ENCODE results near the gene MCOLN2.

MCOLN2 gene

DNA sequence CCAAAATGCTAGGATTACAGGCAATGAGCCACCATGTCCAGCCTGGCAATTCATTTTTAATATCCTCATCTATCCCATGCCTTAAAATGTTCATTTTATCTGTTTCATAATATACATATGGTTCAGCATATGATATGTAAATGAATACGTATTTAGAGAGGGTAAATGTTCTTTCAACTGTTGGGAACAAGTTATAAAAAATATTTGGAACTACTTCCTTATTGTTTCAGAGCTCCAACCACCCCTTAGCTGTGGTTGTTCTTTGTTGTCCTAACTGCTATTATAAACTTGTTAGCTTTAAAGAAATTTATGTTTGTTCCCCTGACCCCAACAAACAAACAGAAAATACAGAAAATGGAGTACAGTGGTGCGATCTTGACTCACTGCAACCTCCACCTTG, 14.5 kb downstream of the MCOLN2 start:
- DNase-seq = no peak

GRCh38 chr1:84975035-84975434, 21.9 kb downstream of the MCOLN2 start:
- no peak for DNase-seq

GRCh38 chr1:84973498-84974334, 23.2 kb downstream of the MCOLN2 start:
- no peak for DNase-seq

DNA sequence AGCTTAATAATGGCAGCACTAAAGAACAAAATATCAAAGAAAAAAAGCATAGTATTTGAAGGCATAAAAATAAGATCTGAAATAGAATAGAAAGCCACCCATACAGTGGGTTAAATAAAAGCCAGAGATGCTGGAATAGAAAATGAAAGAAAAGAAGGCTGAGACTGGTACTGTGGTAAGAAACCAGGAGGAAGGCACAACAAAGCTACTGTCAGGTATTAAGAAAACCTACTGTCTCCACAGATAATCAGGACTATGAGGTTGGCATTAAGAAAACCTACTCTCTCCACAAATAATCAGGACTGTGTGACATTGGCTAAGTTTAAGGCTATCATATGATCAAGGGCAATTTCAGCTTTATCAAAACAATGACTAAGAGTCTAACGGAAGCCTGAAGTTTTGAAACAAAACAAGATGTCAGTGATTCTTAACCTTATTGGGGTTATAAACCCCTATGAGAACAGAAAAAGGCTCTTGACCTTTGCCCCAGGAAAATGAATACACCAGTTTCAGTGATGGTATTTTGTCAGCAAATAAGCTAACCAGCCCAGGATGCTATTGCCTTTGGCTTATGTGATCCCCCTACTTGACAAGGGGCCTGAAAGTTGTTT, 24.4 kb downstream of the MCOLN2 start:
- DNase-seq = no peak

GRCh38 chr1:84971957-84972356, 25.0 kb downstream of the MCOLN2 start:
- DNase-seq = no peak

GRCh38 chr1:84969489-84970250, 27.2 kb downstream of the MCOLN2 start:
- no peak for DNase-seq

GRCh38 chr1:84968865-84969264, 28.0 kb downstream of the MCOLN2 start:
- DNase-seq = no peak

DNA sequence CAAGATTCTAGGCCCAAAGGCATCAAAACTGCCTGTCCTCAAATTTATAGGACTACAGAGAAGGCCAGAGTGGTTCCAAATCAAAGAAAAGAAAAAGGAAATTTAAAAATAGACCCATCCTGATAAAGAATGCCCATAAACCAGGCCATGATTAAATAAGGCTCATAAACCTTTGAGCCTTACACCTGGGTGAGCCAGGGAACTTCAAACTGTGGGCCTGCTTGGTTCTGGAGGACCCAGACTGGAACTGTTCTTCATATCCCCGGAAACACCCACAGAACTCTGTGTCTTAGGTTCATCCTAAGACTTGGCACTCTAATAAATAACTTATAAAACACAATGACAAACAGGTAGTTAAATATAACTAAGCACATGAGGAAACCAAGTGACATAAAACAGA, 28.8 kb downstream of the MCOLN2 start:
- DNase-seq = no peak

- no peak for DNase-seq
These were observed 29.2 kb downstream of the MCOLN2 start for GRCh38 chr1:84967666-84968065.

GRCh38 chr1:84963021-84963420, 33.9 kb downstream of the MCOLN2 start:
- no peak for DNase-seq

DNA sequence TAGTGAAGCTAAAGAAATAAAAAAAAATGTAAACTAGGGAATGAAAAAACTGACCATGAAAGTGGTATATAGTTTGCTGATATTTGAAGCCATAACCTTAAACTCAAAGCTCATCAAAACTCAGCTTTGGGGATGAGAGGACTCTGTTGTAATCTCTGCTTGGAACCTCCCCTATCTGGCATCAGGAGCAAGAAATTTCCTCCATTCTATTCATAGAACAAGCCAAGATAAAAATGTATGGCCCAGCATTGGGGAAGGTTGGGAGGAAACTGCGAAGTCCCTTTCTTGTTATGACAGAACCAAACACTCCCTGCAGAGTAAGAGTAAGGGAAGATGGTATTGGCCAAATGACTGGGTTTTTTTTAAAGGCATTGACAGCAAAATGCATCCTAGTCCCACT, 35.6 kb downstream of the MCOLN2 start:
- DNase-seq = no peak

GRCh38 chr1:84960371-84960770, 36.5 kb downstream of the MCOLN2 start:
- no peak for DNase-seq

- DNase-seq = no peak
These were observed 37.6 kb downstream of the MCOLN2 start for GRCh38 chr1:84959294-84959693.

DNA sequence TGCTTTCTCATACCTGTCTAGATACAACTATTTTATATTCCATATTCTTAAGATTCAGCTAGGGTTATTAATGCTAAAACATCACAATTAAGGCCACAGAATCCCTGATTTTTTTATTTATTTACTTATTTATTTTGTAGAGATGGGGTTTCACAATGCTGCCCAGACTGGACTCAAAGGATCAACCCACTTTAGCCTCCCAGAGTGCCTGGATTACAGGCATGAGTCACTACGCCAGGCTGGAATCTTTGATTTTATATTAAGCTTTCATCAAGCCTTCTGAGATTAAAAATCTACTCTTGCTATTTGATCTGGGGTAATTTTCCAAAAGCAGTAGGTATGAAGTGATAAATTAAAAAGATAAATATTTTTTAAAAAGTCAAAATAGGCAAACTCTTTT, 38.9 kb downstream of the MCOLN2 start:
- DNase-seq = no peak

- DNase-seq = no peak
These were observed 40.3 kb downstream of the MCOLN2 start for GRCh38 chr1:84956655-84957054.

DNA sequence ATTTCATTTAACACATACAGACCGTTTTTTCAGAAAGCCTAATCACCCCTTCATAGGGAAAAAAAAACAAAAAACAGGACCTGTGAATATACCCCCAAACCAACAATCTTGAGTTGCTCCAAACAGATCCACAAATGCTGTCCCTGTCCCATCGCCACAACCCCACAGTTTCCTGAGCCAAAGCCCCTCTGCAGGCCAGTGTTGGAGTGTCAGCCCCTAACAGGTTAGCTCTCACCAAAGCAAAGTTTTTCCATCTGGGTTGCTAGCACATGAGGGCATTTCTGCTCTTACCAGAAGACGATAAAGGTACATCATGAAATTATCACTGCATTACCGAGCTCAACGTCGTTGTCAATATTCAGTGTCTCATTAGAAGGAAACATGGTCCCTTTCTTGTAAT, 40.8 kb downstream of the MCOLN2 start:
- DNase-seq = no peak

- DNase-seq = no peak
These were observed 47.2 kb downstream of the MCOLN2 start for GRCh38 chr1:84949664-84950063.

GRCh38 chr1:84947536-84948410, 49.1 kb downstream of the MCOLN2 start:
- DNase-seq = no peak

DNA sequence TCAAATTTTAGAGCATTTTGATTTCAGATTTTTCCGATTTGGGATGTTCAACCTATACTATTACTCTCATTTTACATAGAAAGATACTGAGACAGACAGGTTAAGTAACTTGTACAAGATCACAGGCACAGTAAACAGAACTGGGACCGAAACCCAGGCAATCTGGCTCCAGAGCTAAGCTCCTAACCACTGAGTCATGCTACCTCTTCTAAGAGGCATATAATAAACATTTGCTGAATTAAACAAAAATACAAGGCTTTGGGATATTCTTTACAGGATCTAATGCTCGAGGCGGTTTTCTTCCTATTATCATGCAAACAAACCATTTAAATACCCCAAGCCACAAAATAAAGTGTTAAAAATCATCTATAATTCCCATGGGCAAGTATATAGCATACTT, 50.3 kb downstream of the MCOLN2 start:
- DNase-seq = no peak

- DNase-seq = peak; percentile 59
These were observed 52.0 kb downstream of the MCOLN2 start for GRCh38 chr1:84944767-84945486.

GRCh38 chr1:84941843-84942242, 55.1 kb downstream of the MCOLN2 start:
- DNase-seq = no peak

GRCh38 chr1:84940481-84940880, 56.4 kb downstream of the MCOLN2 start:
- no peak for DNase-seq

Measured in activated CD4-positive, CD25-positive, alpha-beta regulatory T cell treated with anti-CD3 and anti-CD28 coated beads, Interleukin-2, amount 50 U/mL, for 72 hours (primary cell).